Muscle of leg (tissue), 11 donors: ENCODE data around the gene ATP2B3. TPM values are rescaled to one million over a fixed set of nuclear protein-coding genes. Genes with fewer than 3 reads are reported as not detected.
A peak's percentile ranks its signal among the peaks of the same experiment; 100 is the strongest.

Experiments
- DNase-seq: peaks from one replicate; pipeline ENCODE4 v3.0.0; 2013
- H3K27ac ChIP-seq: one replicate; pipeline ENCODE4 v1.5.1; 2013; ENCODE audit warnings: mild to moderate bottlenecking, low read length, control low read depth
- H3K27me3 ChIP-seq: one replicate; pipeline ENCODE4 v1.6.1; 2013; ENCODE audit warnings: low read length; ENCODE audit not compliant: control insufficient read depth, insufficient read depth
- H3K36me3 ChIP-seq: one replicate; pipeline ENCODE4 v1.6.1; 2013; ENCODE audit warnings: low read length; ENCODE audit not compliant: control insufficient read depth, insufficient read depth
- H3K4me1 ChIP-seq: one replicate; pipeline ENCODE4 v1.6.1; 2013; ENCODE audit warnings: low read length; ENCODE audit not compliant: control insufficient read depth, insufficient read depth
- H3K4me3 ChIP-seq: one replicate; pipeline ENCODE4 v1.5.1; 2013; ENCODE audit warnings: low read length, control low read depth
- H3K9me3 ChIP-seq: replicated peaks from 2 replicates; pipeline ENCODE4 v1.6.1; 2013; ENCODE audit warnings: low read depth, low read length; ENCODE audit not compliant: control insufficient read depth
- WGBS: methylation state at CpG from one replicate; pipeline ENCODE4 v1.1.5; 2013; ENCODE audit warnings: missing lambda C conversion rate; ENCODE audit not compliant: insufficient coverage; 5-methylcytosine and 5-hydroxymethylcytosine counted together
- polyA plus RNA-seq, 8 donors: library from polyadenylated mRNA; unstranded; fragments of 120-200 nt; gene quantifications; one replicate each; pipeline versions ENCODE4 v1.2.1 to v1.2.3, GENCODE V29; 2013; ENCODE audit warnings: inconsistent platforms in 1 of 8, low replicate concordance in 1 of 8; ENCODE audit not compliant: insufficient read length in 8 of 8, insufficient read depth in 1 of 8
- total RNA-seq: library from RNA; stranded (reverse); fragments of 120-200 nt; gene quantifications from one replicate; pipeline ENCODE4 v1.2.4, GENCODE V29; 2013

ATP2B3 gene
- total and polyA plus RNA-seq, 9 donors: 0.18 to 0.56 (median 0.29) TPM

- 79% methylated on average over 11 of the region's 11 CpGs for WGBS
- H3K27ac ChIP-seq: peak overlapping the region; percentile 85
- no peaks in the 10 kb centered on the region for H3K9me3 ChIP-seq
- no peaks in the 10 kb centered on the region for H3K36me3 ChIP-seq
- DNase-seq: no peak
- H3K4me1 ChIP-seq: peaks cover 48% of the 10 kb centered on the region
- H3K27me3 ChIP-seq: no peaks in the 10 kb centered on the region
- no peak overlapping the region for H3K4me3 ChIP-seq
Measured at GRCh38 chrX:153475751-153476281, 41.6 kb upstream of the ATP2B3 start.

- H3K27ac ChIP-seq: peak overlapping the region; percentile 89
- WGBS: 42% methylated on average over 12 of the region's 16 CpGs
- H3K4me3 ChIP-seq: no peak overlapping the region
- no peaks in the 10 kb centered on the region for H3K9me3 ChIP-seq
- peak; percentile 89 for DNase-seq
- H3K36me3 ChIP-seq: no peaks in the 10 kb centered on the region
- H3K27me3 ChIP-seq: no peaks in the 10 kb centered on the region
- peaks cover 46% of the 10 kb centered on the region for H3K4me1 ChIP-seq
Measured at GRCh38 chrX:153476666-153477363, 40.6 kb upstream of the ATP2B3 start.

GRCh38 chrX:153477364-153477857, 40.0 kb upstream of the ATP2B3 start:
- Histone ChIP-seq H3K9me3 (no peaks in the 10 kb centered on the region), H3K4me3 (no peak overlapping the region), H3K4me1 (peaks cover 43% of the 10 kb centered on the region), H3K27ac (peak overlapping the region; percentile 89), H3K27me3 (no peaks in the 10 kb centered on the region), H3K36me3 (no peaks in the 10 kb centered on the region)
- DNase-seq: no peak
- WGBS: 42% methylated on average over 11 of the region's 11 CpGs

- Histone ChIP-seq H3K9me3 (no peaks in the 10 kb centered on the region), H3K4me1 (peaks cover 43% of the 10 kb centered on the region), H3K27ac (peak overlapping the region; percentile 89), H3K27me3 (no peaks in the 10 kb centered on the region), H3K4me3 (no peak overlapping the region), H3K36me3 (no peaks in the 10 kb centered on the region)
- peak; percentile 80 for DNase-seq
- WGBS: 64% methylated on average over 9 of the region's 9 CpGs
Measured at GRCh38 chrX:153477901-153478300, 39.5 kb upstream of the ATP2B3 start.

- WGBS: 76% methylated on average over 12 of the region's 16 CpGs
- Histone ChIP-seq H3K27ac (no peak overlapping the region), H3K27me3 (no peaks in the 10 kb centered on the region), H3K4me1 (peaks cover 43% of the 10 kb centered on the region), H3K9me3 (no peaks in the 10 kb centered on the region), H3K4me3 (no peak overlapping the region), H3K36me3 (no peaks in the 10 kb centered on the region)
- no peak for DNase-seq
Measured at GRCh38 chrX:153478746-153479145, 38.7 kb upstream of the ATP2B3 start.

- Histone ChIP-seq H3K27ac (no peak overlapping the region), H3K27me3 (no peaks in the 10 kb centered on the region), H3K36me3 (no peaks in the 10 kb centered on the region), H3K4me1 (peaks cover 46% of the 10 kb centered on the region), H3K4me3 (no peak overlapping the region), H3K9me3 (no peaks in the 10 kb centered on the region)
- WGBS: 91% methylated on average over 7 of the region's 13 CpGs
- DNase-seq: no peak
Measured at GRCh38 chrX:153481043-153481442, 36.4 kb upstream of the ATP2B3 start.

- Histone ChIP-seq H3K9me3 (no peaks in the 10 kb centered on the region), H3K27me3 (peaks cover 2% of the 10 kb centered on the region), H3K27ac (no peak overlapping the region), H3K4me3 (no peak overlapping the region), H3K4me1 (peaks cover 43% of the 10 kb centered on the region), H3K36me3 (no peaks in the 10 kb centered on the region)
- 79% methylated on average over 17 of the region's 23 CpGs for WGBS
- no peak for DNase-seq
Measured at GRCh38 chrX:153482376-153483015, 34.9 kb upstream of the ATP2B3 start.

GRCh38 chrX:153485396-153486080, 31.9 kb upstream of the ATP2B3 start:
- Histone ChIP-seq H3K36me3 (no peaks in the 10 kb centered on the region), H3K4me1 (peaks cover 64% of the 10 kb centered on the region), H3K4me3 (no peak overlapping the region), H3K9me3 (no peaks in the 10 kb centered on the region), H3K27me3 (peaks cover 2% of the 10 kb centered on the region), H3K27ac (peak overlapping the region; percentile 7)
- 68% methylated on average over 29 of the region's 30 CpGs for WGBS
- DNase-seq: no peak

- Histone ChIP-seq H3K9me3 (no peaks in the 10 kb centered on the region), H3K4me3 (no peak overlapping the region), H3K27ac (no peak overlapping the region), H3K36me3 (no peaks in the 10 kb centered on the region), H3K4me1 (peaks cover 70% of the 10 kb centered on the region), H3K27me3 (peaks cover 2% of the 10 kb centered on the region)
- DNase-seq: no peak
- 78% methylated on average over 8 of the region's 10 CpGs for WGBS
Measured at GRCh38 chrX:153486171-153486570, 31.3 kb upstream of the ATP2B3 start.

GRCh38 chrX:153487590-153488071, 29.8 kb upstream of the ATP2B3 start:
- Histone ChIP-seq H3K4me3 (no peak overlapping the region), H3K9me3 (no peaks in the 10 kb centered on the region), H3K36me3 (no peaks in the 10 kb centered on the region), H3K4me1 (peaks cover 85% of the 10 kb centered on the region), H3K27me3 (peaks cover 2% of the 10 kb centered on the region), H3K27ac (peak overlapping the region; percentile 35)
- DNase-seq: no peak
- WGBS: 66% methylated on average over 11 of the region's 11 CpGs
